CD4-positive, alpha-beta T cell (primary cell): ENCODE data around the gene TNFRSF13B. TPM values are rescaled to one million over a fixed set of nuclear protein-coding genes. Genes with fewer than 3 reads are reported as not detected.

Experiments used
- ATAC-seq: fragments of 200-7000 bp; cut with Tn5 transposase; one replicate; pipeline ENCODE4 v1.10.0; 2022; ENCODE audit warnings: mild to moderate bottlenecking; ENCODE audit not compliant: poor library complexity
- CTCF ChIA-PET: fragments of 350-600 bp; sonication (Branson Sonifier 250); formaldehyde crosslinking; loops from one replicate; lab custom pipeline; 2021; ENCODE audit warnings: antibody characterized with exemption, inconsistent platforms; lab: Charles Lee
- POLR2A ChIA-PET: fragments of 350-600 bp; sonication (Branson Sonifier 250); formaldehyde crosslinking; loops from one replicate; lab custom pipeline; 2021; ENCODE audit warnings: antibody characterized with exemption, inconsistent platforms; lab: Charles Lee
- DNase-seq, 14 experiments: peaks; one replicate each; pipeline ENCODE4 v3.0.0-alpha.2; 2013 to 2020; ENCODE audit warnings: mixed read lengths in 2 of 14
- H3K27ac ChIP-seq, 2 donors: one replicate each; pipeline versions ENCODE4 v1.5.1 to v1.7.0; 2013; ENCODE audit warnings: low read length in 2 of 2, low read depth in 1 of 2, mild to moderate bottlenecking in 1 of 2
- H3K27me3 ChIP-seq, 2 experiments: 1 replicate in 1 of 2; 2 replicates in 1 of 2; pipeline versions ENCODE4 v1.6.1 to v1.7.0; 2013; ENCODE audit warnings: low read length in 2 of 2, control low read depth in 1 of 2, mild to moderate bottlenecking in 1 of 2, moderate library complexity in 1 of 2; ENCODE audit not compliant: insufficient read depth in 2 of 2, control insufficient read depth in 1 of 2
- H3K36me3 ChIP-seq: one replicate; pipeline ENCODE4 v1.6.1; 2013; ENCODE audit warnings: low read length, control low read depth; ENCODE audit not compliant: insufficient read depth
- H3K4me1 ChIP-seq: one replicate; pipeline ENCODE4 v1.6.1; 2013; ENCODE audit warnings: low read length, control low read depth; ENCODE audit not compliant: insufficient read depth
- H3K4me3 ChIP-seq: one replicate; pipeline ENCODE4 v1.5.1; 2013; ENCODE audit warnings: mild to moderate bottlenecking, low read length, moderate library complexity
- H3K9me3 ChIP-seq, 2 experiments: 1 replicate in 1 of 2; 2 replicates in 1 of 2; pipeline versions ENCODE4 v1.6.1 to v1.7.0; 2013; ENCODE audit warnings: low read length in 2 of 2, mild to moderate bottlenecking in 2 of 2, control low read depth in 1 of 2, moderate library complexity in 1 of 2; ENCODE audit not compliant: control insufficient read depth in 1 of 2, insufficient read depth in 1 of 2
- H3K27ac Mint-ChIP-seq: one replicate; pipeline ENCODE4 v1.8.0; 2020; ENCODE audit warnings: mixed read lengths
- H3K27me3 Mint-ChIP-seq: one replicate; pipeline ENCODE4 v1.8.0; 2021; ENCODE audit warnings: mixed read lengths
- H3K36me3 Mint-ChIP-seq: one replicate; pipeline ENCODE4 v1.8.0; 2021; ENCODE audit warnings: low read depth, mixed read lengths
- H3K4me1 Mint-ChIP-seq: one replicate; pipeline ENCODE4 v1.8.0; 2021; ENCODE audit warnings: low read depth, mixed read lengths
- H3K4me3 Mint-ChIP-seq: one replicate; pipeline ENCODE4 v1.8.0; 2020; ENCODE audit warnings: mild to moderate bottlenecking, mixed read lengths
- H3K9me3 Mint-ChIP-seq: one replicate; pipeline ENCODE4 v1.8.0; 2020; ENCODE audit warnings: mixed read lengths
- CTCF ChIP-seq: fragments of 200-600 bp; IDR thresholded peaks from one replicate; pipeline ENCODE4 v1.8.0; 2022; ENCODE audit warnings: antibody characterized with exemption, mild to moderate bottlenecking
- intact Hi-C, 2 experiments: fragments of 100-400 bp; cut with DNase I in 1 of 2; cut with micrococcal nuclease in 1 of 2; formaldehyde crosslinking; loops; one replicate each; pipeline versions ENCODE4 v1.15.1 to v1.9.0; 2023 to 2025; cut with DNase I, micrococcal nuclease
- total RNA-seq, 174 experiments: library from RNA in 2 of 174; stranded (reverse) in 2 of 174; gene quantifications; one replicate each; pipeline ENCODE4 v1.2.3 and lab custom pipeline; 2021 to 2026

Gene TNFRSF13B
- total RNA-seq, 2 experiments from 2014 or later, result not detected

- Mint-ChIP-seq H3K9me3 (no peaks in the 10 kb centered on the region), H3K36me3 (no peaks in the 10 kb centered on the region), H3K4me3 (no peak overlapping the region), H3K27me3 (no peaks in the 10 kb centered on the region), H3K27ac (no peak overlapping the region), H3K4me1 (peaks cover 12% of the 10 kb centered on the region)
- ChIA-PET CTCF (no interaction called here), POLR2A (no interaction called here)
- no peak for TF ChIP-seq CTCF
- Histone ChIP-seq H3K4me1 (peaks cover 9% of the 10 kb centered on the region), H3K9me3 (no peaks in the 10 kb centered on the region), H3K27ac (no peak overlapping the region), H3K27me3 (no peaks in the 10 kb centered on the region), H3K4me3 (no peak overlapping the region), H3K36me3 (no peaks in the 10 kb centered on the region)
- DNase-seq, result no peak
- intact Hi-C loops, result no loop called here
- ATAC-seq, result no peak
Observed at GRCh38 chr17:16932156-16932555, 39.8 kb downstream of the TNFRSF13B start.

- intact Hi-C loops, result no loop called here
- Mint-ChIP-seq H3K4me3 (no peak overlapping the region), H3K27me3 (no peaks in the 10 kb centered on the region), H3K4me1 (peaks cover 12% of the 10 kb centered on the region), H3K9me3 (no peaks in the 10 kb centered on the region), H3K27ac (no peak overlapping the region), H3K36me3 (no peaks in the 10 kb centered on the region)
- no peak for ATAC-seq
- Histone ChIP-seq H3K27me3 (no peaks in the 10 kb centered on the region), H3K4me1 (peaks cover 9% of the 10 kb centered on the region), H3K27ac (no peak overlapping the region), H3K9me3 (no peaks in the 10 kb centered on the region), H3K4me3 (no peak overlapping the region), H3K36me3 (no peaks in the 10 kb centered on the region)
- POLR2A ChIA-PET, result no interaction called here
- CTCF ChIA-PET, result no interaction called here
- no peak for TF ChIP-seq CTCF
- peak in 1 of 14 experiments; percentile 11 for DNase-seq
Observed at GRCh38 chr17:16931318-16932060, 40.4 kb downstream of the TNFRSF13B start.

- POLR2A ChIA-PET, result no interaction called here
- Histone ChIP-seq H3K27ac (no peak overlapping the region), H3K9me3 (no peaks in the 10 kb centered on the region), H3K36me3 (no peaks in the 10 kb centered on the region), H3K27me3 (no peaks in the 10 kb centered on the region), H3K4me3 (no peak overlapping the region), H3K4me1 (peaks cover 9% of the 10 kb centered on the region)
- H3K36me3 Mint-ChIP-seq, result no peaks in the 10 kb centered on the region
- H3K27ac Mint-ChIP-seq, result no peak overlapping the region
- DNase-seq (no peak), ATAC-seq (no peak)
- CTCF ChIA-PET, result no interaction called here
- H3K9me3 Mint-ChIP-seq, result no peaks in the 10 kb centered on the region
- no peak overlapping the region for H3K4me3 Mint-ChIP-seq
- no peaks in the 10 kb centered on the region for H3K27me3 Mint-ChIP-seq
- peaks cover 12% of the 10 kb centered on the region for H3K4me1 Mint-ChIP-seq
- no peak for TF ChIP-seq CTCF
- intact Hi-C loops, result no loop called here
Observed at GRCh38 chr17:16930571-16931317, 41.2 kb downstream of the TNFRSF13B start.
